Suprapubic skin (tissue), 4 donors: ENCODE results near the gene DNAH12. TPM values are rescaled to one million over a fixed set of nuclear protein-coding genes. Genes with fewer than 3 reads are reported as not detected.
"Not testable (repeated sequence)": the region's sequence is repeated elsewhere in the genome, so short reads cannot be mapped to it uniquely, and the experiment has no call there.

Experiments
- DNase-seq, 2 donors: peaks; one replicate each; pipeline ENCODE4 v3.0.0-alpha.2; 2019; ENCODE audit warnings: low spot score in 2 of 2
- H3K27ac ChIP-seq: fragments of 200-600 bp; sonication (generic); one replicate; pipeline ENCODE4 v1.5.1; 2019
- H3K27me3 ChIP-seq: fragments of 200-600 bp; sonication (generic); one replicate; pipeline ENCODE4 v1.5.1; 2019
- H3K36me3 ChIP-seq: fragments of 200-600 bp; sonication (generic); one replicate; pipeline ENCODE4 v1.5.1; 2019
- H3K4me1 ChIP-seq: fragments of 200-600 bp; sonication (generic); one replicate; pipeline ENCODE4 v1.5.1; 2019
- H3K4me3 ChIP-seq: fragments of 200-600 bp; sonication (generic); one replicate; pipeline ENCODE4 v1.5.1; 2019; ENCODE audit warnings: mild to moderate bottlenecking
- H3K9me3 ChIP-seq: fragments of 200-600 bp; sonication (generic); one replicate; pipeline ENCODE4 v1.5.1; 2019
- EP300 ChIP-seq: sonication (generic); formaldehyde crosslinking; IDR thresholded peaks from one replicate; pipeline ENCODE4 v1.6.1; 2017; ENCODE audit warnings: antibody characterized with exemption
- POLR2A ChIP-seq, 2 donors: fragments of 450-650 bp; IDR thresholded peaks; one replicate each; pipeline ENCODE4 v1.6.1; 2017; ENCODE audit warnings: antibody characterized with exemption in 2 of 2, mild to moderate bottlenecking in 2 of 2, moderate library complexity in 2 of 2
- POLR2AphosphoS5 ChIP-seq, 3 donors: sonication (generic); formaldehyde crosslinking; IDR thresholded peaks; one replicate each; pipeline ENCODE4 v1.6.1; 2017; ENCODE audit warnings: antibody characterized with exemption in 3 of 3
- WGBS: methylation state at CpG from one replicate; pipeline ENCODE4 v1.1.5; 2018; 5-methylcytosine and 5-hydroxymethylcytosine counted together
- total RNA-seq, 4 donors: library from RNA; depleted of rRNA; stranded (reverse); fragments of >200 nt; gene quantifications; one replicate each; pipeline ENCODE4 v1.1.0, GENCODE V29; 2016
- TF ChIP-seq, protein P1 (sequence below), 2 donors: fragments of 200-600 bp in 1 of 2; fragments of 450-650 bp in 1 of 2; sonication (generic) in 1 of 2; IDR thresholded peaks; one replicate each; pipeline ENCODE4 v1.5.1; 2016 to 2019; ENCODE audit warnings: antibody characterized with exemption in 2 of 2, mild to moderate bottlenecking in 1 of 2, moderate library complexity in 1 of 2

The DNAH12 gene
- total RNA-seq, 4 donors from 2014 or later: 0.73 TPM; not detected in 3

DNA sequence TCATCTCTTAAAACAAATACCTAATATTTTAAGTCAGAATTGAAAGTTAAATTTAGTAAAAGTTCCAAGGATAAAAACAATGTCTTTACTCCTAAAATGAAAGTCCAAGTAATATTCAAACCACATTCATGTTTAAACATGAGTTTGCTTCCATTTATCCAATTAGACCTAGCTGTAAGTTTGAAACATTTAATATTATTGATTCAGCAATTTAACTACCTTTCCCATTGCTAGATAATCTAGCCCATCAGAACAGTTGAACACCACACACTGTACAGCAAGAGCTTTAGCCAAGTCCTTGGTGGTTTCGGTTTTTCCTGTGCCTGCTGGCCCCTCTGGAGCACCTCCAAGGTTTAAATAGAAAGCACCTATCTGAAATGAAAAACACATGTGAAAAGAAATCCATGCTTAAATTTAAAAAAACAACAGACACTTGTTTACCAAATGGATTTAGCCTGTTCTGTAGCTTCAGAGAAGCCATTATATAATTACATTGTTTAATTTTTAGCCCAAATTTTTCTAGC lies 97.8 kb downstream of the DNAH12 start:
- 21% methylated on average over 1 of the region's 1 CpG for WGBS
- no peaks in the 10 kb centered on the region for H3K9me3 ChIP-seq
- H3K4me1 ChIP-seq: peaks cover 5% of the 10 kb centered on the region
- H3K27ac ChIP-seq: no peak overlapping the region
- DNase-seq: no peak
- H3K27me3 ChIP-seq: no peaks in the 10 kb centered on the region
- no peak overlapping the region for H3K4me3 ChIP-seq
- TF ChIP-seq EP300: no peak
- no peak for TF ChIP-seq POLR2A (IDR thresholded peaks at IDR 0.05)
- no peak for TF ChIP-seq POLR2AphosphoS5 (IDR thresholded peaks at IDR 0.05)
- H3K36me3 ChIP-seq: no peaks in the 10 kb centered on the region

DNA sequence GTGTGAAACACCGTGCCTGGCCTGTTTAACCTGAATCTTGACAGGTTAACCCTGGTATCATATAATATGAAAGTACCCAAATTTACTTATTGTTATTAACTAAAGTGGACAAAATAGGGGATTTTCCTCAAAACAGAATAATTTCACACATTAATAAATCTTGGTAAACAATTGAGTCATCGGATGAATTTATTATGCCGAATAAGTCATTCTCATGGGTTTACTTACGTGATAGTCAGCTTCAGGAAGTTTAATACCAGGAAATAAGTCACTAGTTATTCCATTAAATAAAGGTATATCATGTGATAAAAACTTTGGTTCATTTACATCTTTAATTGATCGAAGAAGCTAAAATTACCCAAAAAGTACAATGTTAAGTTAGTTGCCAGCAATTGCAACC lies 99.7 kb downstream of the DNAH12 start:
- H3K27me3 ChIP-seq: no peaks in the 10 kb centered on the region
- no peak for TF ChIP-seq EP300
- no peak for TF ChIP-seq POLR2AphosphoS5 (IDR thresholded peaks at IDR 0.05)
- 85% methylated on average over 5 of the region's 5 CpGs for WGBS
- H3K27ac ChIP-seq: no peak overlapping the region
- no peak for DNase-seq
- H3K9me3 ChIP-seq: no peaks in the 10 kb centered on the region
- no peaks in the 10 kb centered on the region for H3K36me3 ChIP-seq
- H3K4me3 ChIP-seq: no peak overlapping the region
- peaks cover 5% of the 10 kb centered on the region for H3K4me1 ChIP-seq

DNA sequence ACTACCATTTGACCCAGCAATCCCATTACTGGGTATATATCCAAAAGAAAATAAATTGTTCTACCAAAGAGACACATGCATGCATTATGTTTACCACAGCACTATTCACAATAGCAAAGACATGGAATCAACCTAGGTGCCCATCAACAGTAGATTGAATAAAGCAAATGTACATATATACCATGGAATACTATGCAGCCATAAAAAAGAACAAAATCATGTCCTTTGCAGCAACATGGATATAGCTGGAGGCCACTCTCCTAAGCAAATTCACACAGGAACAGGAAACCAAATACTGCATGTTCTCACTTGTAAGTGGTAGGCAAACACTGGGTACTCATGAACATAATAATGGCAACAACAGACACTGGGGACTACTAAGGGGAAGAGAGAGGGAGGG lies 104.0 kb downstream of the DNAH12 start:
- not testable (repeated sequence) for H3K9me3 ChIP-seq, H3K4me3 ChIP-seq, H3K27me3 ChIP-seq, H3K4me1 ChIP-seq, H3K27ac ChIP-seq, H3K36me3 ChIP-seq, DNase-seq

DNA sequence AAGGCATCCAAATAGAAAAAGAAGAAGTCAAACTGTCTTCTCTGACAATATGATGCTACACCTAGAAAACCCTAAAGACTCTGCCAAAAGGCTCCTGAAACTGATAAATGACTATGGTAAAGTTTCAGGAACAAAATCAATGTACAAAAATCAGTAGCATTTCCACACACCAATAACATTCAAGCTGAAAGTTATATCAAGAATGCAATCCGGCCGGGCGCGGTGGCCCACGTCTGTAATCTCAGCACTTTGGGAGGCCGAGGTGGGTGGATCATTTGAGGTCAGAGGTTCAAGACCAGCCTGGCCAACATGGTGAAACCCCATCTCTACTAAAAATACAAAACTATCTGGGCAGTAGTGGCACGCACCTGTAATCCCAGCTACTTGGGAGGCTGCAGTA lies 105.7 kb downstream of the DNAH12 start:
- not testable (repeated sequence) for H3K4me3 ChIP-seq, H3K36me3 ChIP-seq, DNase-seq, H3K27ac ChIP-seq, H3K27me3 ChIP-seq, H3K4me1 ChIP-seq, H3K9me3 ChIP-seq
- WGBS: 79% methylated on average over 7 of the region's 7 CpGs

DNA sequence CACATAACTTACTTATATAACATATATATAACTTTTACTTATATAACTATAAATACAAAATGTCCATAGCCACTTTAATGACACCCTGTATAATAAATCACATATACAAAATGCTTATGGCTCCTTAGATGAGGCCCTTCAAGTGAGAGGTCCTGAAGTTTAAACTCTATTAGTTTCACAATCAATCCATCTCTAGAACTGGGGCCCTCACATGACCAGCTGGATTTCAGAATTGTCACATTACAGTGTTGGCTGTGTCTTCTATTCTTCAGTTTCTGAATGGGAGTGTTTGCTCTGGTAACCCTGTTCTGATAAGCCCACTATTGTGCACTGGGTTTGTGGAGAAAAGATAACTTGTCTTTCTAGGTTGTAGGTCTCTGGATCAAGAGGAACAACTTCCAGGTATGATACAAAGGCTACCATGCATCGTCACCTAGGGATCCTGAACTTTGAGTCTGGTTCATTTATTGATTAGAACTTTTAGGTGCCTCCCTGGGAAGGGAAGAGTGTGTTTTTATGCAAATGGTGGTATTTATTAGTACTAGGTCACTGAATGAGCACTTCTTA lies 107.9 kb downstream of the DNAH12 start:
- H3K27me3 ChIP-seq: no peaks in the 10 kb centered on the region
- no peak for DNase-seq
- H3K27ac ChIP-seq: no peak overlapping the region
- no peaks in the 10 kb centered on the region for H3K4me1 ChIP-seq
- H3K36me3 ChIP-seq: no peaks in the 10 kb centered on the region
- TF ChIP-seq EP300: no peak
- TF ChIP-seq POLR2A (IDR thresholded peaks at IDR 0.05): no peak
- TF ChIP-seq, protein P1, sequence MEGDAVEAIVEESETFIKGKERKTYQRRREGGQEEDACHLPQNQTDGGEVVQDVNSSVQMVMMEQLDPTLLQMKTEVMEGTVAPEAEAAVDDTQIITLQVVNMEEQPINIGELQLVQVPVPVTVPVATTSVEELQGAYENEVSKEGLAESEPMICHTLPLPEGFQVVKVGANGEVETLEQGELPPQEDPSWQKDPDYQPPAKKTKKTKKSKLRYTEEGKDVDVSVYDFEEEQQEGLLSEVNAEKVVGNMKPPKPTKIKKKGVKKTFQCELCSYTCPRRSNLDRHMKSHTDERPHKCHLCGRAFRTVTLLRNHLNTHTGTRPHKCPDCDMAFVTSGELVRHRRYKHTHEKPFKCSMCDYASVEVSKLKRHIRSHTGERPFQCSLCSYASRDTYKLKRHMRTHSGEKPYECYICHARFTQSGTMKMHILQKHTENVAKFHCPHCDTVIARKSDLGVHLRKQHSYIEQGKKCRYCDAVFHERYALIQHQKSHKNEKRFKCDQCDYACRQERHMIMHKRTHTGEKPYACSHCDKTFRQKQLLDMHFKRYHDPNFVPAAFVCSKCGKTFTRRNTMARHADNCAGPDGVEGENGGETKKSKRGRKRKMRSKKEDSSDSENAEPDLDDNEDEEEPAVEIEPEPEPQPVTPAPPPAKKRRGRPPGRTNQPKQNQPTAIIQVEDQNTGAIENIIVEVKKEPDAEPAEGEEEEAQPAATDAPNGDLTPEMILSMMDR (IDR thresholded peaks at IDR 0.05): no peak
- H3K9me3 ChIP-seq: no peaks in the 10 kb centered on the region
- WGBS: 100% methylated on average over 1 of the region's 1 CpG
- no peak overlapping the region for H3K4me3 ChIP-seq

DNA sequence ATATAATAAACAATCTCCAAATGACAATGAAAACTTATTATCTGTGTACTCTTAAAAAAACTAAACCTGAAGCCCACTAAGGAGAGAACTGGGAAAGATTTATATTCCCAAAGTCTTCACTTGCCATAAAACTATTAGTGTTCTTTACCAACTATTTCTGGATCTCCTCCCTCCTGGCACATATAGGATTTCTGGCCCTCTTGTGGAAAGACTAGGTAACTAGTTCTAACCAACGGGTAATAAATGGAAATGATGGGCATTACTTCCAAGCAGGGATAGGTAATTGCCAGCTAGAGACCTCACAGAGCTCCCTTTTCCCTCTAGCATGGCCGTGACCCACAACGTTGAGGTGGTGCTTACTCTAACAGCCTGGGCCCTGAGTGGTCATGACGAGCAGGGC lies 110.1 kb downstream of the DNAH12 start:
- Histone ChIP-seq H3K27me3 (peaks cover 2% of the 10 kb centered on the region), H3K9me3 (no peaks in the 10 kb centered on the region), H3K4me1 (no peaks in the 10 kb centered on the region), H3K4me3 (no peak overlapping the region), H3K27ac (no peak overlapping the region), H3K36me3 (no peaks in the 10 kb centered on the region)
- TF ChIP-seq EP300 (no peak), POLR2A (IDR thresholded peaks at IDR 0.05) (no peak), POLR2AphosphoS5 (IDR thresholded peaks at IDR 0.05) (no peak)
- TF ChIP-seq, protein P1 (IDR thresholded peaks at IDR 0.05): peak in 1 of 2 donors; percentile 33
- no peak for DNase-seq
- WGBS: 49% methylated on average over 4 of the region's 4 CpGs

DNA sequence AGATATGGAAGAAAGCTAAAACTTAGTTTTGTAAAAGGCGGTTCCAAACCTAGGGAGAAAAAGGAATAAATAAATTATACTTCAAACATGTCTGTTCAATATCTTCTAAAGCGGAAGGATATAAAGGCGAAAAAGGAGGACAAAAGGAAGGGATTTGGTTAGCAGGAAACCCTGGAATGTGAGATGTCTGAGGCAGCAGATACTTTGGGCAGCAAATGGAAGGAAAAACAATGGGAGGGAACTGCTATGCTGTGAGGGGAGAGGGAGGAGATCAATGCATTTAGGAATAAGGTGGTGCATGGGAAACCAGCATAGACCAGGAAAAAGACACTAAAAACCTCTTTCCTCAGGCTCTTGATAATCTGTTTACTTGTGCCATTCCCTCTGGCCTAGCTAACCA lies 120.8 kb downstream of the DNAH12 start:
- DNase-seq: no peak
- WGBS: 85% methylated on average over 3 of the region's 3 CpGs
- Histone ChIP-seq H3K4me3 (no peak overlapping the region), H3K27ac (no peak overlapping the region), H3K9me3 (no peaks in the 10 kb centered on the region), H3K4me1 (no peaks in the 10 kb centered on the region), H3K27me3 (no peaks in the 10 kb centered on the region), H3K36me3 (no peaks in the 10 kb centered on the region)
- TF ChIP-seq, protein P1 (IDR thresholded peaks at IDR 0.05): no peak
- TF ChIP-seq EP300 (no peak), POLR2AphosphoS5 (IDR thresholded peaks at IDR 0.05) (no peak), POLR2A (IDR thresholded peaks at IDR 0.05) (no peak)
